Measurements from ENCODE around the gene ABITRAM.

The ABITRAM gene

DNA sequence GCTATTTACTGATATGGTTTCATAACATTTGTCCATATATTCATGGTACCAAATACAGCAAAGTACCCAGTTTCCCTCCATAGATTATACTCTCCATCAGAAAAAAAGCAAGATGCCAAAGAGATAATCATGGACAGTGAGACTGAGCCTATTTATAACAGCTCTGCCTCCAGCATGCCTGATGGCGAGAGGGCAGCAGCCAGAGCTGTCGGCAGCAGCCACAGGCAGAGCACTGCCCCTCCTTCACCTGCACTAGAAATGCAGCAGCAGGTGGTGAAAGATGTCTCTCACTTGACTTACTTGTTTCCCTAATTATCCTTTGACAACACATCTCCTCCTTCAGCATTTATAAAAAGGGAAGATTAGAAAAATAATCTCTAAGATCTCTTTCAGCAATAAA, 46.7 kb downstream of the ABITRAM start:
- DNase-seq (ENCODE audit: low read depth): no peak
- H3K4me3 ChIP-seq (ENCODE audit: low read depth, low read length): no peak overlapping the region
- in situ Hi-C loops (cut with HindIII; ENCODE audit: low sequenced_read_pairs): no loop called here
- no peak for TF ChIP-seq CTCF (IDR thresholded peaks at IDR 0.05; ENCODE audit: low read depth, low read length, missing control alignments)

GRCh38 chr9:108983885-108984284, 49.7 kb downstream of the ABITRAM start:
- TF ChIP-seq CTCF (IDR thresholded peaks at IDR 0.05; ENCODE audit: low read depth, low read length, missing control alignments): no peak
- in situ Hi-C loops (cut with HindIII; ENCODE audit: low sequenced_read_pairs): no loop called here
- DNase-seq (ENCODE audit: low read depth): no peak
- no peak overlapping the region for H3K4me3 ChIP-seq (ENCODE audit: low read depth, low read length)

Data from astrocyte of the cerebellum (primary cell).